ENCODE data around the gene TRAPPC3L.

The TRAPPC3L gene

GRCh38 chr6:116557893-116558292, 12.4 kb upstream of the TRAPPC3L start:
- no peak for DNase-seq (ENCODE audit: low read depth in 2 of 2)

- DNase-seq (ENCODE audit: low read depth in 2 of 2) = no peak
Measured at GRCh38 chr6:116556814-116557415, 11.4 kb upstream of the TRAPPC3L start.

- DNase-seq (ENCODE audit: low read depth in 2 of 2) = no peak
Measured at GRCh38 chr6:116556065-116556464, 10.6 kb upstream of the TRAPPC3L start.

- no peak for DNase-seq (ENCODE audit: low read depth in 2 of 2)
Measured at GRCh38 chr6:116553451-116553850, 8.0 kb upstream of the TRAPPC3L start, which contains the start of gene CALHM4. Gene CALHM4 (plus strand): TSS chr6:116553751. CDS start chr6:116553794, 43 bp downstream.

GRCh38 chr6:116550796-116551195, 5.3 kb upstream of the TRAPPC3L start:
- no peak for DNase-seq (ENCODE audit: low read depth in 2 of 2)

GRCh38 chr6:116547358-116547757, 1.9 kb upstream of the TRAPPC3L start:
- no peak for DNase-seq (ENCODE audit: low read depth in 2 of 2)

GRCh38 chr6:116543149-116543548, 2.3 kb downstream of the TRAPPC3L start:
- DNase-seq (ENCODE audit: low read depth in 2 of 2) = no peak

GRCh38 chr6:116542426-116542825, 3.1 kb downstream of the TRAPPC3L start:
- no peak for DNase-seq (ENCODE audit: low read depth in 2 of 2)

GRCh38 chr6:116536216-116536621, 9.3 kb downstream of the TRAPPC3L start:
- DNase-seq (ENCODE audit: low read depth in 2 of 2) = no peak

- DNase-seq (ENCODE audit: low read depth in 2 of 2) = no peak
Measured at GRCh38 chr6:116535109-116535508, 10.4 kb downstream of the TRAPPC3L start.

- no peak for DNase-seq (ENCODE audit: low read depth in 2 of 2)
Measured at GRCh38 chr6:116533233-116533957, 12.1 kb downstream of the TRAPPC3L start.

GRCh38 chr6:116531675-116532570, 13.6 kb downstream of the TRAPPC3L start:
- peak; percentile 10 to 17 for DNase-seq (ENCODE audit: low read depth in 2 of 2)

GRCh38 chr6:116530436-116530835, 15.0 kb downstream of the TRAPPC3L start:
- DNase-seq (ENCODE audit: low read depth in 2 of 2) = no peak

GRCh38 chr6:116529466-116530290, 15.8 kb downstream of the TRAPPC3L start:
- DNase-seq (ENCODE audit: low read depth in 2 of 2) = no peak

- DNase-seq (ENCODE audit: low read depth in 2 of 2) = no peak
Measured at GRCh38 chr6:116528780-116529179, 16.7 kb downstream of the TRAPPC3L start.

GRCh38 chr6:116528133-116528532, 17.4 kb downstream of the TRAPPC3L start:
- no peak for DNase-seq (ENCODE audit: low read depth in 2 of 2)

GRCh38 chr6:116524236-116524635, 21.2 kb downstream of the TRAPPC3L start:
- no peak for DNase-seq (ENCODE audit: low read depth in 2 of 2)

GRCh38 chr6:116522896-116523295, 22.6 kb downstream of the TRAPPC3L start:
- DNase-seq (ENCODE audit: low read depth in 2 of 2) = no peak

- DNase-seq (ENCODE audit: low read depth in 2 of 2) = no peak
Measured at GRCh38 chr6:116518621-116519368, 26.7 kb downstream of the TRAPPC3L start.

- DNase-seq (ENCODE audit: low read depth in 2 of 2) = no peak
Measured at GRCh38 chr6:116515141-116515540, 30.3 kb downstream of the TRAPPC3L start.

GRCh38 chr6:116514111-116514510, 31.4 kb downstream of the TRAPPC3L start:
- no peak for DNase-seq (ENCODE audit: low read depth in 2 of 2)
